GM15510 (cell line): Measurements from ENCODE around the gene TPH2.

Experiments
- POLR2A ChIP-seq: IDR thresholded peaks from 3 replicates; pipeline ENCODE4 v1.6.1; 2011; ENCODE audit warnings: borderline replicate concordance; ENCODE audit not compliant: insufficient read length; ENCODE audit errors: extremely low read depth

Gene TPH2

GRCh38 chr12:71950404-71950803, 11.8 kb downstream of the TPH2 start:
- TF ChIP-seq POLR2A, result no peak

DNA sequence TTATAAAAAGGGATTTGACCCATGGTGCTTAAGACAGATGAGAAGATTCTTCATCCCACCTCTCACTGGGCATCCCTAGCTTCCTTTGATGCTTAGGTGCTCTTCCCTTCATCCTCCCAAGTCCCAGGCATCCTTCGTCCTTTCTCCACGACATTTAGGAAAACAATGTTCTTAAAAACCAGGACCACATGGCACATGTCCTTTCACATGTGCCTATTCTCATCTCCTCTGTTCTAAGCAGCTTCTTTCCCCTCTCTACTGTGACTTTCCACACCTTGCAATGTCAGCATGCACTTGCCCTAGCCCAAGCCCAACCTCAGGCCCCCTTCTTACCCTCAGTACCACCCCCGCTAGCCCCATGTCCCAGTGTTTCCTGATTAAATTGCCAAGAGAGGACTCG, 12.2 kb downstream of the TPH2 start:
- no peak for TF ChIP-seq POLR2A

- TF ChIP-seq POLR2A, result no peak
Observed at GRCh38 chr12:71954083-71954778, 15.6 kb downstream of the TPH2 start.

DNA sequence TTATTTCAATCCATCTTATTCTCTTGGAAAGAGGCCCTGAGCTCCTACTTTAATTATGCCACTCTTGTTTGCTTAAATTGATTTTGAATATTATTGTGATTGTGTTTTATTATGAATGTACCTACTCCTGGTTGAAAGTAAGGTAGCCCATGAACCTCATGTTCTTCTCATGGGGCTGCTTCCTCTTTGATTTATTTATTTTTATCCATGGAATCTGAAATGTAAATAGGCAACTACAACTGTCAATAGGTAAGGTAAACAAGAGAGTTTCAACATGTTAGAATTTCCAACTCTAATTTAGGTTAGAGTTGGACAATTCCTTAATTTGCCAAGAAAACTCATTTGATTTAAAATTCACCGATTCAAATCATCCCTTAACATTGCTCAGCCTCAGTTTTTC, 16.2 kb downstream of the TPH2 start:
- TF ChIP-seq POLR2A, result no peak

DNA sequence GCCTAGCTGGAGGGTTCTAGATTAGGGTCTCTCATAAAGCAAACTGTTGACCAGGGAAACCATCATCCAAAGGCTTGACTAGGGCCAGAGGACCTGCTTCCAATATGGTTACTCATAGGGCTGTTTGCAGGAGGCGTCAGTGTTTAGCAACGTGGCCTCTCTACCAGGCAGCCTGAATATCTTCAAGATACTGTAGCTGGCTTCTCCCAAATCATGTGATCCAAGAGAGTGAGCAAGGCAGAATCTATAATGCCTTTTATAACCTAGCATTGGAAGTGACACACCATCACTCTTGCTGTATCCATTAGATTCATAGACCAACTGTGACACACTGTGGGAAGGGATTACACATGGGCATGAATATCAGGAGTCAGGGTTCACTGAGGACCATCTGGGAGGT, 17.3 kb downstream of the TPH2 start:
- TF ChIP-seq POLR2A, result no peak

GRCh38 chr12:71958056-71958455, 19.4 kb downstream of the TPH2 start:
- TF ChIP-seq POLR2A, result no peak

- no peak for TF ChIP-seq POLR2A
Observed at GRCh38 chr12:71958457-71958856, 19.8 kb downstream of the TPH2 start.

- no peak for TF ChIP-seq POLR2A
Observed at GRCh38 chr12:71958993-71959578, 20.4 kb downstream of the TPH2 start.

GRCh38 chr12:71967211-71967610, 28.6 kb downstream of the TPH2 start:
- no peak for TF ChIP-seq POLR2A

DNA sequence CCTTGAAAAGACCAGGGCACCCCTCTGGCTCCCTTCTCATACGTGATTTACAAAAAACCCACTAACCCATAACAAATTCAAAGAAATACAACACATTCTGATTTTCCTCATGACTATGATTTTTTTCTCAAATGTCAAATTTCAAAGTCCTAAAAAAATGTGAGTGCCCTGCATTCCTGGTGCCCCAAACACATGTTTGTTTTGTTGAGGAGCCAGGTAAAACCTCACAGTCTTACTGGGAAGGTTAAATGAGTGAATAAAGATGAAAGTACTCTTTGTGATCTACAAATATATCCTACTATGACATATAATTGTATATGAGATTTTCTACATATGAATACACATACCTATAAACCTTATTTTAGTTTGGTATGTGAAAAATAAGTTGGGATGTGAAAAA, 30.7 kb downstream of the TPH2 start:
- TF ChIP-seq POLR2A, result no peak

DNA sequence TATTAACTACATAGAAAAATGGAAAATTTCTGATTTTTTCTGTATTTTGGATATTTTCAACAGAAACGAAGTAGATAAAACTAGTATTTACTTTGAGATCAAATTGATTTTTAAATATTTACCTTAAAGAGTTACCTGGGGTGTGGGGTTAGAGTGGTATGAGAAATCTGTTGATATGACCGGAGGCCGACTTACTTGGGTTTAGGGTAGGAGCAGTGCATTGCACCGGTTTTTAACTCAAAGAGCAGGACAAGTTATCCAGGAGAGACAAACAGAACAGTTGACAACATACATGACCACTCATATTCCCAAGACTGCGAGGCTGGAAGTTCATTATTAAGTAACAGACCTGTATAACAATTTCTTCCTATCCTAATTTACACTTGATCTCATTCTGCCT, 31.4 kb downstream of the TPH2 start:
- no peak for TF ChIP-seq POLR2A

GRCh38 chr12:71972441-71973074, 33.9 kb downstream of the TPH2 start:
- TF ChIP-seq POLR2A, result no peak

- TF ChIP-seq POLR2A, result no peak
Observed at GRCh38 chr12:71973687-71974086, 35.0 kb downstream of the TPH2 start.

- no peak for TF ChIP-seq POLR2A
Observed at GRCh38 chr12:71980538-71980937, 41.9 kb downstream of the TPH2 start.

- no peak for TF ChIP-seq POLR2A
Observed at GRCh38 chr12:71981149-71981548, 42.5 kb downstream of the TPH2 start.

DNA sequence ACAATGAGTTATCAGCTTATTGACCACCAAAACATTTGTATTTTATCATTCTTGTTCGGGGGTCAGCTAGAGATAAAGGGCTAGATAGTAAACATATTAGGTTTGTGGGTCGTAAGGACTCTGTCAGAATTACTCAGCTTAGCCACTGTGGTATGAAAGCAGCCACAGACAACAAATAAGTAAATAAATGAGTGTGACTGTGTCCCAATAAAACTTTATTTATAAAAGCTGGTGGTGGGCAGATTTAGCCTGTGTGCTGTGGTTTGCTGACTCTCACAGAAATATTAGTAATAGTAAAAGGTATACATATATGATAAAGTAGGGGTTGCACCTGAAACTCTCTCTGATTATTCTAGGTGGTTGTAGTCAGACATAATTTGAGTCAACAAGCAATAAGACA, 56.1 kb downstream of the TPH2 start:
- no peak for TF ChIP-seq POLR2A

DNA sequence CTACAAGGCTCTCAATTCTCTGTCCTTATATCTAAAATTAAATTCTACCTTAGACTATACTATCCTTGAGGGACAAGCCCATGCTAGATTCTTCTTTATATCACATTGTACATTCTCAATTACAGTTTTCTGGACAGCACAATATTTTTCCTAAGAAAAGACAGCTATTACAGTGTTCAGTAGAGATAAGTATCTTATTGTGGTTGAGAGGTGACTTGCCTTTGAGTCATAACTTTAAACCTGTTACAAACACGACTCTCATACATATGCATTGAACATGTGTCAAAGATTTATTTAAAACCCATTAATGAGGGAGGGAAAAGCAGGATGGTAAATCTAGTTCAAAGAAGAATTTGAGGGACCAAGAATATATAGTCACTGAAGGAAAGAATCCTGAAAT, 61.1 kb downstream of the TPH2 start:
- no peak for TF ChIP-seq POLR2A

- TF ChIP-seq POLR2A, result no peak
Observed at GRCh38 chr12:72000969-72001648, 62.5 kb downstream of the TPH2 start.
